GM18526 (cell line): ENCODE measurements around the gene HARS1.

Source experiments
- POLR2A ChIP-seq: IDR thresholded peaks from 3 replicates; pipeline ENCODE4 v1.6.1; 2011; ENCODE audit not compliant: insufficient read length; ENCODE audit errors: extremely low read depth

HARS1 gene

DNA sequence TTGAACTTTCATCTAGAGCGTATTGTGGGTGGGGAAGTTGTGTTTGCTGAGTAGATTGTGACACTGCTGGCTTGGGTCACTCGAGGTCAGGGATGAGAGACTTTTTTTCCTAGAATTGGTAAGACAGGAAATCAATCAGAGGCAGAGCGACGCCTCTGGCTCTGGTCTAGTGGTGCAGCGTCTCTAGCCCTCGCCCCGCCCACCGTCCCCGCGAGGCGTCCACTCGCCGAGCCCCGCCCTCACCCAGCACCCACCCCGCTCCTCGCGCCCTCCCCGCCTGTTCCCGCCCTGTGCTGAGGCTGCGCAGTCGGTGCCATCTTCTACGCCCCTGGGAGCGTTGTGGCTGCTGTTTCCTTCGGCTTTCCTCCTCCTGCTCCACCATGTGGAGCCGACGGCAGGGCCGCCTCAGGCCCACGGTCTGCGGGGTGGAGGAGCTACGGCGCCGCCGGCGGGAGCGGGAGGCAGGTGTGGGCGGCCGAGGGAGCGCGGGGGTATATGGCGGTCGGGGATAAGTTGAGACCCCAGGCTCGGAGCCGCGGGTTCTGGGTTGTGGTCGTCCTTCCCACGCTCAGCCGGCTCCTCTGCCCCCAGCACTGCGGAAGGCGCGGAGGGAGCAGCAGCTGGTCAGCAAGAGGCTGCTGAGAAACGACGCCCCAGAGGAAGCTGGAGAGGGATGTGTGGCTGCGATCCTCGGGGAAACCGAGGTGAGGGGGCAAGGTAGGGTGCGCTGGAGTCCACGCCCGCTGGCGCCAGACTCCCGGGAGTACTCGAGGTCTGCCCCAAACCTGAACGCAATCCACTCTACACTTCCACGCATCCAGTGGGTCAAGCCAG is 51.8 kb downstream of the HARS1 start, which contains the start of gene TMCO6:
Gene TMCO6 (plus strand): TSS at position 304 of the 834 bp plus-strand sequence. CDS start 77 bp downstream, at position 381.
- TF ChIP-seq POLR2A: peak; percentile 83

GRCh38 chr5:140637371-140638100 is 53.6 kb downstream of the HARS1 start:
- no peak for TF ChIP-seq POLR2A

- no peak for TF ChIP-seq POLR2A
Observed at GRCh38 chr5:140635291-140636257, 55.6 kb downstream of the HARS1 start.

DNA sequence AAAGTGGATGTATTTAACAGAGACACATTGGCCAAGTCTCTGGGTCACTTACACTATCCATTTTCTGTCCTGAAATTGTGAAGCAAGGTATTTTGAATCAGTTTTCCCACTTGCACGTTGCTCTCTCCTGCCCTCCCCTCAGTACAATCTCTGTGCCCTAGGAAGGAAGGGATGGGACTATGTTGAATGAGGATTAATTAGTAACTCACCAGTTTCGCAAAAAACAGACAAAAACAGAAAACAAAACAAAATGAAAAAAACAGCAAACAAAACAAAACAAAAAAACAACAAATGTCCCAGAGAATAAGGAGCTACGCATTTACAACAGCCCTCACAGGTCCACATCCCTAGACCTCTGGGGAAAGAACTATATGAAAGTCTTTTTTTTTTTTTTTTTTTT is 57.1 kb downstream of the HARS1 start:
- TF ChIP-seq POLR2A: no peak

- no peak for TF ChIP-seq POLR2A
Observed at GRCh38 chr5:140633501-140633900, 57.7 kb downstream of the HARS1 start.

DNA sequence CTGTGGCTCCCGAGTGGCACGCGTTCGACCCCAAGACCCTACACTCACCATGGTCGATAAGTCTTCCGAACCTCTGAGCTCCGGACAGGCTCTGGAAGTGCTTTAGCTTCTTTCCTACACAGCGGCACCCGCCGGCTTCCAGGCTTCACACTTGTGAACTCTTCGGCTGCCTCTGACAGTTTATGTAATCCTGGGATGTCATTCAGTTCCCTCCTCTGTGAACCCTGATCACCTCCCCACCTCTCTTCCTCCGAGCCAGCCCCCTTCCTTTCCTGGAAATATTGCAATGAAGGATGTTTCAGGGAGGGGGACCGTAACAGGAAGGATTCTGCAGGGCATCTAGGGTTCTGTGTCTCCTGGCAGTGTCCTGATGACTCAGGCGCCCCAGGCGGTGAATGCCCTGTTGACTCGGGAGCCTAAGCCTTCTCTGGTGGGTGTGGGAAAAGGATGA is 58.1 kb downstream of the HARS1 start, which contains the start of gene CD14:
Gene CD14 (minus strand): TSS at position 155 of the 451 bp plus-strand sequence. CDS start 104 bp downstream, at position 51.
- TF ChIP-seq POLR2A: no peak

GRCh38 chr5:140632366-140633020 is 58.7 kb downstream of the HARS1 start:
- no peak for TF ChIP-seq POLR2A

- no peak for TF ChIP-seq POLR2A
Observed at GRCh38 chr5:140631831-140632365, 59.3 kb downstream of the HARS1 start.

DNA sequence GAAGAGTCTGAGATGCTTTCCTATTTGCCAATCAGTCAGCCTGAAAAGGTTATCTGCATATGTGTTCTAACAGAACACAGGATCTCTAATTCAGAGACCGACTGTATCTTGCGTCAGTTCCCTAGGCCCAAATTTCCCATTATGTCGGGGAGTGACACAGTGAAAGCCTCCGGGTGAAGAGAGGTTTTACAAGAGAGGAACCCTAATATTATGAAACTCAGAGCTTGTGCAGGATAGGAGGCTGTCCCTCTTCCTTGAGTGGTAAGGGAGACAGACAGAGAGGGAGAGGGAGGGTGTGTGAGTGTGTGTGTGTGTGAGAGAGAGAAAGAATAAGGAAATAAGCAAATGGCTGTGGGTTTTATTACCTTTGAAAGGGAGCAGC is 60.1 kb downstream of the HARS1 start:
- no peak for TF ChIP-seq POLR2A

DNA sequence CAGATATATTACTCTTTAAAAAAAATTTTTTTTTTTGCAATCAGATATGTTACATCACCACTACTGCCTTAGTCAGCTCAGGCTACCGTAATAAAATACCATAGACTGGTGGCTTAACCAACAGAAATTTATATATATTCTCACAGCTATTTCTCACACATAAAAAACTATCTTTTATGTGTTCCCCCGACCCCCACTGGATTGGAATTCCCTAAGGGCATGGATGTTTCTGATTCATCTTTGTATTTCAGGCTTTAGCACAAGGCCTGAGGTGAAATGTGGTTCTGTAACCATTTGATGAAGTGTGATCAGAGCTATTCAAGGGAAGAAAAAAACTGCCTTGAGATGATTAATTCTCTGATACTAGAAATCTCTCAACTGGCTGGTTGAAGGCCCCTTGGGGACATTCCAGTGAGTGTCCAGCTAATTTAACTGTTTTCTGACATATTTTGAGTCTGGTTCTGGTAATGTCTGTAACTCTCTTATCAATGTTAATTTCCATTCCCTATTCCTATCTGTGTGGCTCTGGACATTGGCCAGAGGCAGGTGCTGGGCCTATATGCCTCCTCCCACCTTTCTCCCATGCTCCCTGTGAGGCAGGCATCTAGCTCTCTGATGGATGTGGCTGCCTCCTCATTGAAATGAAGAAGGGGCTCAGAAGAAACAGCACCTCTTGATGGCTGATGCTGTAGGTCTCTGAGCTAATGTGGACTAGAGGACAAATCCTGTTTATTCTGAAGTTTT is 60.7 kb downstream of the HARS1 start:
- TF ChIP-seq POLR2A: no peak

GRCh38 chr5:140628711-140629110 is 62.5 kb downstream of the HARS1 start:
- no peak for TF ChIP-seq POLR2A

- TF ChIP-seq POLR2A: no peak
Observed at GRCh38 chr5:140627972-140628371, 63.2 kb downstream of the HARS1 start.
